NCI-H2196 (cell line): ENCODE results near the gene TACR1.
A peak's percentile ranks its signal among the peaks of the same experiment; 100 is the strongest.
"Not testable (repeated sequence)": the region's sequence is repeated elsewhere in the genome, so short reads cannot be mapped to it uniquely, and the experiment has no call there.

Experiments used
- DNase-seq: peaks from one replicate; lab custom pipeline; 2025; ENCODE audit not compliant: unreplicated experiment; lab: John Stamatoyannopoulos, UW

TACR1 gene, protein sequence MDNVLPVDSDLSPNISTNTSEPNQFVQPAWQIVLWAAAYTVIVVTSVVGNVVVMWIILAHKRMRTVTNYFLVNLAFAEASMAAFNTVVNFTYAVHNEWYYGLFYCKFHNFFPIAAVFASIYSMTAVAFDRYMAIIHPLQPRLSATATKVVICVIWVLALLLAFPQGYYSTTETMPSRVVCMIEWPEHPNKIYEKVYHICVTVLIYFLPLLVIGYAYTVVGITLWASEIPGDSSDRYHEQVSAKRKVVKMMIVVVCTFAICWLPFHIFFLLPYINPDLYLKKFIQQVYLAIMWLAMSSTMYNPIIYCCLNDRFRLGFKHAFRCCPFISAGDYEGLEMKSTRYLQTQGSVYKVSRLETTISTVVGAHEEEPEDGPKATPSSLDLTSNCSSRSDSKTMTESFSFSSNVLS

DNA sequence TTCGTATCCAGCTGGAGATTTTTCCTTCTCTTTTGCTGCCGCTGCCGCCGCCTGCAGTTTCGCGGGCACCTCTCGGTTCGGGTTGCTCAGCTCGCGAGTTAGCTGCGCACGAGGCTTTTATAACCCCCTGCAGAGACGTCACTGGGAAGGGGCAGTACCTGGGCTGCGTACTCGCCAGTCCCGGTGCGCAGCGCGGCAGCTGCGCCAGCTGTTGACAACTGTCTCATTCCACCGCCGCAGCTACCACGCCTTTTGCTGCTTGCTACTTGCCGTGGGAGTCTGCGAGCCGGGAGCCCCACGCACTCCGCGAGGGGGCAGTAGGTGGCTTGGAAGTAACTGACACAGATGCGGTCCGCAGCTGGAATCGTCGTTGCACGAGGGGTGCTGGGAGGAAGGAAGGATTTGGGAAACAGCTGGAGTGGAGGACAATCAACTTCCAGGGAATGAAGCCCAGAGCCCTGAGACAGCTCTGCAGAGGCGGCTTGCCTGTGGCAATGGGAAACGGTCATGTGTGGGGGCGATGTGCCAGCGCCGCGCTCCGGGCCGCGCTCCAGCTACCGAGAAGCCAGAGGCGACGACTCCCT is at the start of gene TACR1:
Gene TACR1 (minus strand): TSS at position 93 of the 584 bp plus-strand sequence. CDS start 586 bp downstream, outside the sequence.
- peak; percentile 38 for DNase-seq

DNA sequence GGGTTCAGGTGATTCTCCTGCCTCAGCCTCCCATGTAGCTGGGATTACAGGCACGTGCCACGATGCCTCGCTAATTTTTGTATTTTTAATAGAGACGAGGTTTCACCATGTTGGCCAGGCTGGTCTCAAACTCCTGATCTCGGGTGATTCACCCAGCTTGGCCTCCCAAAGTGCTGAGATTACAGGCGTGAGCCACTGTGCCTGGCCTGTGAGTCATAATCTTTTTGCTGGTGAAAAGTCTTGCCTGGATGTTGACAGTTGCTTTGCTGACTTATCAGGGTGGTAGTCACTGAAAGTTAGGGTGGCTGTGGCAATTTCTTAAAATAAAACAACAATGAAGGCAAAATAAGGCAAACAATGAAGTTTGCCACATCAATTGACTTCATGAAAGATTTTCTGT is 49.3 kb upstream of the TACR1 start:
- DNase-seq: not testable (repeated sequence)

DNA sequence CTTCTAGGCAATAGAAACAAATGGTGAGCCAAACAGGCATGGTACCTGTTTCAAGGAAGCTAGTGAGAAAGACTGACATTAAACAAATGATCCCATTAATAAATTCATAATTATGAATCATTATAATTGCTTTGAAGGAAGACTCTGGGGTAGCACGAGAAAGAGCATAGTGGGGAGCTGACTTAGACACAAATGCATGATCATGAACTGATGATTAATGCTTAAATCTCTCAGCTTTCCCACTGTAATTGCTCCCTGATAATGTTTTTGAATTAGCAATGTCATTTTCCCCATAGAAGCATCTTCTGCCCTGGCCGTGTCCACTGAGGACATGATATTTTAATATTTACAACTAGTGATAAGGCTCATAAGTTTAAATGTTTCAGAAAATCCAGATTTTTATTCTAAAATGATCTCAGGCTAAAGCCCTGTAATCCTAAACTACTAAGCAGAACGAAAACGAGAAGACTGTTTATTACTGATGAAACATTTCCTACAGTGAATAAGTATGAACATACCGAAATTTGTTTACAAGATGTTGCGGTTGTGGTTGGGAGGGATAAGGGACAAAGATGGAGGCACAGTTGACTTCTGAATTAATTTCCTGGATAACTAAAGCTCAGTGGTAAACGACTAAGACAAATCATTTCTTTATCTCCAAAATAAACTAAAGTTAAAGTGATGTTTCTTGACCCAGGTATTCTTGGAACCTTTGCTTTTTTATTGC is 47.3 kb upstream of the TACR1 start:
- no peak for DNase-seq

DNA sequence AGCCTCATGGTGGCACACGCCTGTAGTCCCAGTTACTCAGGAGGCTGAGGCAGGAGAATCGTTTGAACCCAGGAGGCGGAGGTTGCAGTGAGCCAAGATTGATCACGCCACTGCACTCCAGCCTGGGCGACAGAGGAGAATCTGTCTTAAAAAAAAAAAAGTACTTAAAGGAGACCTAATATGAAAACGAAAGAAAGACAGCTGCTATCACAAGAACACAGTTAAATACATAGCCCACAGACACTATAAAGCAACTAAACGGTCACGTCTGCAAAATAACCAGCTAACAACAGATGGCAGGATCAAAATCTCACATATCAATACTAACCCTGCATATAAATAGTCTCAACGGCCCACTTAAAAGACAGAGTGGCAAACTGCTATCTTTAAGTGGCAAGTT is 43.9 kb upstream of the TACR1 start:
- no peak for DNase-seq

DNA sequence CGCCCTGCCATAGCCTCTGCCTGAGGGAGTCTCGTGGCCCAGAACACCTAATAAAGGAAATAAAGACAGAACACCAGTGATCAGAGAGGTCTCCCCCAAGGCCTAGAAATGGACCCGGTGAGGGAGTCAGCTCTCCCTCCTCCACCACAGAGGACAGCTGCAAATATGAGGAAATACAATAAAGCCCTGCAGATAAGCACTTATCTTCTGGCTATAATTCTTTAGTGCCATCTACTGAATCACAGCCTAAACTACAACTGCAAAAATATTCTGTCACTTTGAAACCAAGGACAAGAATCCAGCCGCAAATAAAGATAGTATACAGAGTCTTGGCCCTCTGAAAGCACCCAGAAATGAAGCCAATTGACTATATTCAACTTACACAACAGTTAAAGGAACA is 42.4 kb upstream of the TACR1 start:
- DNase-seq: no peak

DNA sequence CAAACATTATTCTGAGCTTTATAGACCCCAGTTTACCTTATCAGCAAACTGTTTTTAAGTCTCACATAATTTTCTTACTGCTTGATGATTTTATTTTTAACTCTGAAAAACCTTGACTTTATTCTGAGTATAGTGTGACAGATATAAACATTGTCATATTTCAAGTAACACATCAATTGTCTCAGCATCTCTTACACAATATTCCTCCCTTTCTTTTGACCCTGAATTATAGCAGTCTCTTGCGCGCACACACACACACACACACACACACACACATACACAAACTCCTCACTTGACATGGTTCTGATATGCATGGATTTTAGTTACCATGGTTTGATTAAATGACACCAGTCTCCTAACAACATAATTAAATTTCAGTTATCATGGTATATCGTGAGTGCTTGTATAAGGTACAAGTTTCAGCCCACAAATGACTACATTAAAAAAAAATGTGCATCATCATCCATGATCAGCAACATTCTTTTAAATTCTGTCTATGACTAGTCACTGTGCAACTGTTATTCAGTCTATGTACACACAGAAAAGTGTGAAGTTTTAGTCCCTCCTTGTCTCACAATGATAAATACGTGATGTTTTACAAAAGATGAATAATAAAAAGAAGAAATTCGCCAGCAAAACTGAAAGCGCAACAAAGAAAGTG is 39.5 kb upstream of the TACR1 start:
- no peak for DNase-seq

DNA sequence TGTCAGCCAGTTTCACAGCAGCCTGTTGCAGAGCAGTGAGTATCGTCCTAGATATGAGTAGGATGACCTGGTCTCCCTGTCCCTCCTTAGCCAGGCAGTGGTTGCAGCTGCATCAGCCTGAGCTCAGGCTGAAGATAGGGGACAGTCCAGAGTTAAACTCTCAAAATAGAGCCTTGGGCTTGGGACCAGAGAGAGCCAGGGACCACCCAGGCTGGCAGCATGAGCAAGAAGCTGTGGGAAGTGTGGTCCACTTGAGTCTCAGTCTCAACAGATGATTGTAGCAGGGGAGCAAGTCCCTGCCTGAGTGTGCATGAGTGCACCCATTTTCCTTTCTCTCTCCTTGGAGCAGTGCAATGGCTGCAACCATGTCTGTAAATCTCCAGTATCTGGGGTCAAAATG is 38.0 kb upstream of the TACR1 start:
- DNase-seq: no peak

DNA sequence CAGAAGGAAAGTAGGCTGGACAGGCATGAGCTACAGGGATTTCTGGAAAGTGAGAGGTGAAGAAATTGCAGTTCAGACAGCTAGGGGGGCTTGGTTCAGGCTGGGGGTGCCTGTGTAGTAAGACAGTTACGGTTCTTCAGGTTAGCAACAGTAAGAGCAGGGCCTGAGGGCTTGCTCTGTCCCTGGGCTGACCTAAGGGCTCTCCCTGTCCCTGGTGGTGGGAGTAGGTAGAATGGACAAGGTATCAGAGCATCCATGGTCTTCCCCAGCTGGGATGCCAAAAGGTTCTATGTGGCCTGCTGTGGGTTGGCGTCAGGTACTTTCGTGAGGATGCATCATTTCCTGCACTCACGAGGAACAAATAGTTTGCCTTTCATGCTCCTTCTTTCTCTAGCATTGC is 34.6 kb upstream of the TACR1 start:
- no peak for DNase-seq

DNA sequence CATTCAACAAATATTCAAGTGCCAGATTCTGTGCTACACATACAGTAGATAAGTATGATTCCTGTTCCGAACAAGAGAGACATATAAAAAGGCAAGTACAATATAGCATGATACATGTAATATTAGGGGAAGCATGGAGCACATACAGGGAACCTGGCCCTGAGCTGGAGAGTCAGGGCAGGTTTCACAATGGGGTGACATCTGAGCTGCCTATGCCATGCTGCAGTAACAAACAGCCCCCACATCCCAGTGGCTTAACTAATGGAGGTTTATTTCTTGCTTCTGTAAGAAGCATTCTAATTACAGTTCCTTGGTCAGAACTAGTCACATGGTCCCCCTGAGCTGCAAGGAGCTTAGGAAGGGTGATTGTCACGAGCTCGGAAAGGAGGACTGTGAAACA is 27.3 kb upstream of the TACR1 start:
- no peak for DNase-seq

DNA sequence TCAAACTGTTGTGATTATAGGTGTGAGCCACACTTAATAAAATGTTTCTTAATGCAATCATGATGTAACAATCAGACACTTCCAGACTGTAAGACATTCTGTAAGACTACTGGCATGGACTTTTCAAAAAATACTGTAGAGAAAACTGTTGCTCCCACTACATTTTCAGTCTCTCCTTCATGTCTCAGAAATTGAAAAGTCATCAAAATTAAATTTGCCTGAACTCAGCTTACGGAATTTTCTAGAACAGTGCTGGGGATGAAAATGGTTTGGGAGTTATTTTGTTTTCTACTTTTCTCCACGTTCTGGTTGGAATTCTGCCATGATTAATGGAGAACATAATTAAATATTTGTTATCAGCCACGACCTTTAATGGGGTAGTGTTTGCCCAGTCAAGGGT is 26.8 kb upstream of the TACR1 start:
- DNase-seq: no peak

DNA sequence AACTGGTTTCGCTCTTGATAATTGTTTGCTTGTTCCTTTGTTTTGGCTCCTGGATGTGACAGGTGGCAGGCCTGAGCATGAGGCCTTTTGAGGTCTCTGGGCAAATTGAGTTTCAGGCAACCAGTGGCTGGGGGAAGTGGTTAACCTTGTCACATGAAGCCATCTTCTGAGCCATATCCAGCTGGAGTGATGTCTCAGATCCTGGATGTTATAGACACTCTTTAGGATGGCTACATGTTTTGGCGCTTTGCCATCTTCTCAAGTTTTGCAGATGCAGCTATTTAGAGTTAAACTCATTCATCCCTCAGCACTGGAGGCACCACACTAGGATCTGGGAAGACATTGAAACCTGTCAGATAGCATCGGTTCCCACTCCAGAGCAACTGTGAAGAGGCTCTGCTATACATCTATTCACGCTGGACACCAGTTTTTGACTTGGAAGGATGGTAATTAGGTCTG is 25.3 kb upstream of the TACR1 start:
- no peak for DNase-seq

DNA sequence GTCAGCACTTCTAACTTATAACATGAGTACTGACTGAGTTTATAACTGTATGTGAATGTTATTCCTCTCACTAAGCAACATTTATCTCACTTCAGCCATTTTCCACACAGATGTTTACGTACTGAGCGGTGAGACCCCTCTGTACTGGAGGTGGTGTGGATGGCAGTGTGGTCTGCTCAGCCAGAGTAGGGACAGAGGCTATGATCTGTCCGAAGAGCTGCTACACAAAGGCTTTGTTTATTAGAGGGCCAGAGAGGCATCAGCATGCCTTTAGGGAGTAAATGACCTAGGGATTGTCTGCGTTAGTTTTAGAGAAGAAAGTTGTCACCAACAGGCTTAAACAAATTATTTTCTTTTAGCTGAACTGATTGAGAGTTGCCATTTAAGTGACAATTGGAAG is 23.2 kb upstream of the TACR1 start:
- no peak for DNase-seq

DNA sequence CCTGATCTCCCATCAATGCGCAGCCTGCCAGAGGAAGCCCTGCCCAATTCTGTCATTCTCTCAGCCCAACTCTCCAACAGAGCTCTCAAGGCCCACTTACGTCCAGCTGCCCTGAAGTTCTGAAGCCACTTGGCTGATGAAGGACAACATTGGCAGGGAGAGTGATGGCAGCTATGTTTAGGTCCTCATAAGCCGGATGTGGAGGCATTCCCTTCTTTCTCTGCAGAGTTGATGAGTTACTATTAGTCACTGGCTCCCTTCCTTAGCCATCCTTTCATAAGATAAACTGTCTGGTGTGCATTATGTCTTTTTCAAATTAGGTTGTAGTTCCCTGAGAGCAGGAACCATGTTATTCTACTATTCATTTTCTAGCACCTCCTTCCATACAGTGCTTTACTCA is 22.5 kb upstream of the TACR1 start:
- no peak for DNase-seq

DNA sequence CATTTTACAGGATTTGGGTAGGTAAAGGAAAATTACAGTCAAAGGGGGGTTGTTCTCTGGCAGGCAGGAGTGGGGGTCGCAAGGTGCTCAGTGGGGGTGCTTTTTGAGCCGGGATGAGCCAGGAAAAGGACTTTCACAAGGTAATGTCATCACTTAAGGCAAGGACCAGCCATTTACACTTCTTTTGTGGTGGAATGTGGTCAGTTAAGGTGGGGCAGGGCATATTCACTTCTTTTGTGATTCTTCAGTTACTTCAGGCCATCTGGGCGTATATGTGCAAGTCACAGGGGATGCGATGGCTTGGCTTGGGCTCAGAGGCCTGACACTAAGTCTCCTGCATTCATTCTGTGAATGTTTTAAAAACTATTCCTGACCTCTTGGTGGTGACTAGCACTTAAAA is 19.9 kb upstream of the TACR1 start:
- not testable (repeated sequence) for DNase-seq

DNA sequence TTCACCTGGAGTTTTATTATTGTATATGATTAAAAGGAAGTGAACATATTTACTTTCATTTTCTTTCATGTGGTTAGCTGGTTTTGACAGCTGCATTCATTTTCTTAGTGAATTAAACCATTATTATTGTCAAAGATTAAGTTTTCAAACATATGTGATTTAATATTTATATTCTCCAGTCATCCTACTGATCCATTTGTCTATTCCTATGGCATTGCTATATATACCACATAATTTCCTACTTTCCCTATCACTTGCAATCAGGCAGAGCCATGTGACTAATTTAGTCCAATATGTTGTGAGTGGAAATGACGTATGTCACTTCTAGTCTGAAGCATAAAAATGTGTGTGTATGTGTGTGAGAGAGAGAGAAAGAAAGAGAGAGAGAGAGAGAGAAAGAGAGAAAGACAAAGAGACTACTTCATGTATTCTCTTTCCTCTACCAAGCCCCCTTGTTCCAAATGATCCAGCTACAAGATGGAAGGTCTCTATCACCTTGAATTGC is 12.0 kb upstream of the TACR1 start:
- no peak for DNase-seq

DNA sequence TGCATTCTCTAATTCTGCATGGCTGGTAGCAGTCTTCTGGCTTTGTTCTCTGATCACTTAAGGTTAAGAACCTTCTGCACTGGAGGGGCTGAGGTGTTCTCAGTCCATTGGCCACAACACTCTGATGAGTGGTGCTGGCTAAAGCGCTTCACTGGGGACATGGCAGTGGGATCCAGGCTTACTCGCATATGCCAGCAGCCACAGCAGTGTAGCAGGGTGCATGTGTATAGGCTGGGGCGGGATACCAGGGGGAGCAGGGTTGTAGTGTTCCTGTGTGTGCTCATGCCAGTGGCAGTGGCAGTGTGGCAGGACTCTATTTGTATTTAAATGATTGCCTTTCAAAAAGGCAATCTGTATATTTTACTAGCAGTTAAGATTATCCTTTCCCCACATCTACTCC is 11.1 kb upstream of the TACR1 start:
- no peak for DNase-seq

DNA sequence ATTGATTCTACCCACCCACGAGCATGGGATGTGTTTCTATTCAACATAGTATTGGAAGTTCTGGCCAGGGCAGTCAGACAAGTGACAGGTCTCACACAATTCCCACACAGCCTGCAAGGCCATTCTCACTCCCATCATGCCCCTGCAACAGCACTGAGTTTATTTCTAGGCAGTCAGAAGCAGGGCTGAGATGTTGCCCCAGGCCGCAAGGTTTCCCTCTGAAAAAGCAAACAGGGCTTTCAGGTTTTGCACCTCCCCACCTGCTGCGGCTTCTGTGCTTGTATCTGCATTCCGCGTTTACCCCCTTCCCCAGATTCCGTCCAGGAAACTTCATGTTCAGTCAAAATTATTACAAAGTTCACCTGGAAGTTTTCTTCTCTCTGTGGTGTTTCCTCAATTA is 9.4 kb upstream of the TACR1 start:
- no peak for DNase-seq

DNA sequence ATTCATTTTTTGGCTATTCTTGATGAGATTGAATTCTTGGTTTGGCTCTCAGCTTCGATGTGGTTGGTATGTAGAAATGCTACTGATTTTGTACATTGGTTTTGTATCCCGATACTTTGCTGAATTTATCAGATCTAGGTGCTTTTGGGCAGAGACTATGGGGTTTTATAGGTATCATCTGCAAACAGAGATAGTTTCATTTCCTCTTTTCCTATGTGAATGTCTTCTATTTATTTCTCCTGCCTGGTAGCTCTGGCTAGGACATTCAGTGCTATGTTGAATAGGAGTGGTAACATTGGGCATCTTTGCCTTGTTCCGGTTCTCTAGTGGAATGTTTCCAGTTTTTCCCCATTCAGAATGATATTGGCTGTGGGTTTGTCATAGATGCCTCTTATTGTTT is 5.5 kb upstream of the TACR1 start:
- no peak for DNase-seq

DNA sequence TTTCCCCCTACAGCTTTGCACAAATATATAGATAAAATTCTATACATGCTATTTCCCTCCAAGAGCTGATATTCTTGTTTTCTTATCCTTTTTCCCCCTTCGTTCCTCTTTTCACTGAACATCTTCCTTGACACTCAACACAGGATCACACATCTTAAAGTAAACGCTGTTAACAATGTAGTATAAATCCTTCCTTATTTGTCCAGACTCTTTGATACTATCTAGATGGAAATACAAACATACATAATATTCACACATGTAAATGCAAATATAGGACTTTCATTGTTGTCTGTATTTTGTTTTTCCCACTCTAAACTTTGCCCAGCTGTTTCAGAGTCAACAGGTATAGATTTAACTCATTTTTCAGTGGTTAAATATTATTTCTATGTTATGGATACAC is 3.0 kb upstream of the TACR1 start:
- no peak for DNase-seq

DNA sequence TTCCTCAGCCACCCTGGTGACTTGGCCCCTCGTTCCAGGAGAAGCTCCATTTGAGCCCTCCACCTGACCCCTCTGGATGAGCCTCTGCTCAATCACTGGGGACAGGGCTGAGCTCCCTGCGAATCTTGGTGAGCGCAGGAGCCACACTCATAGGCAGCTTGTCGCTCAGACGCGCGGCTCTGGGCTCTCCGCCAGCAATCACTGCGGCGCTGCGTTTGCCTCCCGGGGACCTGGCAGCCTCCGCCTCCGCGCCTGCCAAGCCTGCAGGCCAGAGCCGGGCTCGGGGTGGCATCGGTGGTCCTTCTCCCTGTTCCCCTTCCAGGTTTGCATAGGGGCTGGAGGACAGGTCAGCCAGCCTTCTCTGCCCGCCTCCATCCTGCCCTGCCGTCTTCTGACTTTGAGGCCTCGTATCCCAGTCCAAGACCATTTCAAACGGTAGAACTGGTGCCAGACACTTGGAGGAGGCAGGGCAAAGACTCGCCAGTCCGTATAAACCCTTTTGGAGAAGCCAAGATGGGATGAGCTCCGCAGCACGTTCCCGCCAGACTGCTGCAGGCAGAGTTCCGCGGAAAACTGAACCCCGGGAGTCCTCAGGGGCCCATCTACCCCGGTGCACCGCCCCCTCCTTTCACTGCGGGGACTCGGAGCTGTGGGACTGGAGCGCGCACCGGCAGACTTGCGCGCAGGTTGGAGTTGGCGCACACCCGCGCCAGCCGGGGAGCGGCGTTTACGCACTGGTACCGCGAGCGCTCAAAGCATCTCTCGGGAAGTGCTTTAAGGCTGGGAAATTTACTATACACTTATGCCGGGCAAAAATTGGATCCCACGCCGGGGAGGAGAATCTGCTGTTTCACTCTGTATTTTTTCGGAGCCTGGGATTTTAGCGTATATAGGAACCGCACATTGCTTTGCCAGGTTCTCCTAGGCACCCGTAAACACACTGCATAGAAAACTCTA is 1.1 kb upstream of the TACR1 start:
- peak; percentile 36 for DNase-seq
